IPS-11a (cell line): Measurements from ENCODE around the gene BHLHE23.
"Not testable (repeated sequence)": the region's sequence is repeated elsewhere in the genome, so short reads cannot be mapped to it uniquely, and the experiment has no call there.

Experiments
- H3K4me3 ChIP-seq: one replicate; pipeline ENCODE4 v1.5.1; 2013; ENCODE audit warnings: low read depth, low read length, control low read depth

Gene BHLHE23

GRCh38 chr20:62962221-62962879 is 44.4 kb downstream of the BHLHE23 start:
- H3K4me3 ChIP-seq = no peak overlapping the region

DNA sequence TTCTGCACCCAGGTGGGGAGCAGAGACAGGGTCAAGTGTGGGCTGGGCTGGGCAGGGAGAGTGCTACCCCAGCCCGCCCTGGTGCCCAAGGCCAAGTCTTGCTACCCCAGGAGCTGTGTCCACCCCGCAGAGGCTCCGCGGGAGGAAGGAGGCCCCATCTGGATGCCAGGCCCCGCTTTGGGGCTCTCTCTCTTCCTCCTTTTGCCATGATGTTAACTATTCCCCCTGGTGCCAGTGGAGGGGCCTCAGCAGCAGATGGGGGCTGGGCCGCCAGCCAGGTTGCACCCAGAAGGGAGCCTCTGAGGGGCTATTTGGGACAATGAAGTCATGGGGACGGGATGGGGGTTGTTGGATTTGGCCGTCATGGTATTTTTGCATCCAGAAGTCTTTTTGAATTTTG is 45.0 kb downstream of the BHLHE23 start:
- no peak overlapping the region for H3K4me3 ChIP-seq

DNA sequence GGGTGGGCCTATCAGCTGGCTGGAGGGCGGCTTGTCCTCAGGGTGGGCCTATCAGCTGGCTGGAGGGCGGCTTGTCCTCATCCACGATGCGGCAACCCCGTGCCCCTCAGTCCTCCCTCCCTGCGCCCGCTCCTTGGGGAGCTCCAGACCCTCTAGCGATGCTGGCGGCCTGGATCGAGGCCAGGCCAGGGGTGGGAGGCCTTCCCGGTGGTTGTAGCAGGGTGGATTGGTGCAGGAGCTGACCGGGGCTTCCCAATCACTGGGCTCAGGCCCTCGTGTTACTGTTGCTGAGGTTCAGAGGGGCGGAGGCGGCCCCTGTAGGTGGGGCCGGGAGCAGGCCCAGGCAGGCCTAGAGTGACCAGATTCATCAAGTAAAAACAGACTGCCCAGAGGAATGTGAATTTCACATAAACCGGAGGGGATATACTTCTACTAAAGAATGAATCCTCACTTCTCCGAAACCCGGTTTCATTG is 45.4 kb downstream of the BHLHE23 start:
- no peak overlapping the region for H3K4me3 ChIP-seq

- H3K4me3 ChIP-seq = not testable (repeated sequence)
Observed at GRCh38 chr20:62960446-62961309, 46.1 kb downstream of the BHLHE23 start.

DNA sequence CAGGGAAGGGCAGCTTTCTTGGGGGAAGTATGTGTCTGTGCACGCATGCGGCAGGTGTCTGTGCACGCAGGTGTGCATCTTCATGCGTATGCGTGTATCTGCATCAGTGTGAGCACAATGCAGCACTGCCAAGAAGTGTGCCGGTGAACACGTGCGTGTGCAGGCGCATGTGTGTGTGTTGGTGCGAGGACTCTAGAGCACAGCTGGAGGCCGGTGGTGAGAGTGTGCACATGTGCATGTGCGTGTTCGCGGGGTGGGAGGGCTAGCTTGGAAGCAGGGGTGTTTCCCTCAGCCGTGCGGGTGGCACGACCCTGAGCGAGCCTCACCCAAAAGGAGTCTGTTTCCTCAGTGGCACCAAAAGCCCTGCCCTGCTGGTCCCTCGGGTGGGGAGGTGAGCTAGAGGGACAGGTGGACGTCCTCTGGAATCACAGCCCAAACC is 46.7 kb downstream of the BHLHE23 start:
- H3K4me3 ChIP-seq = no peak overlapping the region

GRCh38 chr20:62959101-62959971 is 47.4 kb downstream of the BHLHE23 start:
- H3K4me3 ChIP-seq = no peak overlapping the region

DNA sequence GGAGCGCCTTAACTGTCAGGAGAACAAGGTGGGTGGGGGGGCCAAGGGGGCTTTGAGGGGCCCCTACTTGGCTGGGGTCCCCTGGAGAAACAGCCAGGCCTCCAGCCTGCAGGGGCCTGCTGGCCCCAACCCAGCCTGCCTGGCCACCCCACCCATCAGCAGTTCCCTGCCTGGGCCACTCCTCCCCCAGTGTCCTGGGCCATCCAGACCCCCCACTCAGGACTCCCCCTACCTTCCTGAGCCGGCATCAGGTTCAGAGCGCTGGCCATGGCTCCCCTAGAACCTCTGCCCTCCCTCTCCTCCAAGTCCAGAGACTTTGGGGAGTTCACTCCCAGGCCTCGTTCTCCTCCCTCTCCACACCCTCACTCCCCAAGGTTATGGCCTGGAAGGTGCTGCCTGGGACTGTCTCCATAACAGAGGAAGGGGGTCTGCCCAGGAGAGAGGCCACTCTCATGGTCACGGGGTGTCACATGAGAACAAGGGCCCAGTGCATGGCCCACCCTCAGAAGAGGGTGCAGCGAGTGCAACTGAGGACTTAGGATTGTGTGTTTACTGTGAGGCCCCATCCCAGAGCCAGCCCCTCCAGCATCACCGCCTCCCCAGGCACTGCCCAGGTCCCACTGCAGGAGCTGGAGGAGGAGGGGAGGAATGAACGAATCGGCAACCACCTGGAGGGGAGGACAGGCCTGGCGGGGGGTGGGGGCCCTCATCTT is 48.2 kb downstream of the BHLHE23 start:
- H3K4me3 ChIP-seq = no peak overlapping the region

GRCh38 chr20:62957136-62958117 is 49.3 kb downstream of the BHLHE23 start:
- no peak overlapping the region for H3K4me3 ChIP-seq

DNA sequence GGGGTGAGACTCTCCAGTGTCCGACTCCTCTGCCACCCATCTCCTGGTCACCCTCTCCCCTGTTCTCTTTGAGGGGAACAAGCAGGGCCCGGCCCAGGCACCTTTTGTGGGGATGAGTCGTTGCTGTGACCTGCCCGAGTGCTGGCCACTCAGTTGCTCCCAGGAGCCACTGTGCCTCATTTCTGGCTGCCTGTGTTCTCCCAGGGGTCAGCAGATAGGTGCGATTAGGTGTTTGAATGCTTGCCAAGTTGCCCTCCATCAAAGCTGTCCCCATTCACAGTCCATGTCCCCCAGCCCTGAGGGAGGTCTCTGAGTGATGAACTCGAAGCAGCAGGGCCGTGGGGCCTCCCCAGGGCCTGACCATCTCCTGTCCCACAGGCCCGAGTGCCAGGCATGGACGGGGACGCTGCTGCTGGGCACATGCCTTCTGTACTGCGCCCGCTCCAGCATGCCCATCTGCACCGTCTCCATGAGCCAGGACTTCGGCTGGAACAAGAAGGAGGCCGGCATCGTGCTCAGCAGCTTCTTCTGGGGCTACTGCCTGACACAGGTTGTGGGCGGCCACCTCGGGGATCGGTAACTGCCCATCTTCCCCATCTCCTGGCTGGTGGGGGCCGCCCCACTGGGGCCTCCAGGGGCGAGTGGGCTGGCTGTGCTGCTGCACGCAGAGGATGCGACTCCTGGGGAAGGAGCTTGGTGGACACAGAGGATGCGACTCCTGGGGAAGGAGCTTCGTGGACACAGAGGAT is 50.2 kb downstream of the BHLHE23 start:
- H3K4me3 ChIP-seq = no peak overlapping the region
